SK-N-SH treated with all-trans-retinoic acid at 6 μM for 48 hours (cell line): ENCODE data around the gene AMN.

Experiments
- ARNTL ChIP-seq: fragments of 450-650 bp; formaldehyde crosslinking; IDR thresholded peaks from 2 replicates; pipeline ENCODE4 v1.5.0; 2020; ENCODE audit warnings: low read depth, mild to moderate bottlenecking, moderate library complexity, borderline replicate concordance
- BACH2 ChIP-seq: fragments of 250-450 bp; sonication (Bioruptor Pico); IDR thresholded peaks from 2 replicates; pipeline ENCODE4 v1.9.0; 2021; ENCODE audit warnings: mild to moderate bottlenecking, borderline replicate concordance
- CSDC2 ChIP-seq: fragments of 250-450 bp; sonication (Bioruptor Pico); IDR thresholded peaks from 2 replicates; pipeline ENCODE4 v1.5.0; 2020; ENCODE audit warnings: mild to moderate bottlenecking, moderate library complexity
- PPARA ChIP-seq: fragments of 250-450 bp; sonication (Bioruptor Pico); IDR thresholded peaks from 2 replicates; pipeline ENCODE4 v1.5.0; 2020; ENCODE audit warnings: mild to moderate bottlenecking, borderline replicate concordance
- SNAI2 ChIP-seq: fragments of 250-450 bp; sonication (Bioruptor Pico); IDR thresholded peaks from 2 replicates; pipeline ENCODE4 v1.5.0; 2020; ENCODE audit warnings: mild to moderate bottlenecking, moderate library complexity
- TCF4 ChIP-seq: fragments of 250-450 bp; sonication (Bioruptor Pico); IDR thresholded peaks from 2 replicates; pipeline ENCODE4 v1.8.0; 2021; ENCODE audit warnings: mild to moderate bottlenecking, moderate library complexity, borderline replicate concordance
- ZNF70 ChIP-seq: fragments of 450-650 bp; formaldehyde crosslinking; IDR thresholded peaks from 2 replicates; pipeline ENCODE4 v1.5.0; 2020; ENCODE audit warnings: mild to moderate bottlenecking, moderate library complexity
- TF ChIP-seq, protein P1 (sequence below): fragments of 250-450 bp; sonication (Bioruptor Pico); IDR thresholded peaks from 2 replicates; pipeline ENCODE4 v1.8.0; 2020; ENCODE audit warnings: mild to moderate bottlenecking, moderate library complexity, borderline replicate concordance

DNA sequence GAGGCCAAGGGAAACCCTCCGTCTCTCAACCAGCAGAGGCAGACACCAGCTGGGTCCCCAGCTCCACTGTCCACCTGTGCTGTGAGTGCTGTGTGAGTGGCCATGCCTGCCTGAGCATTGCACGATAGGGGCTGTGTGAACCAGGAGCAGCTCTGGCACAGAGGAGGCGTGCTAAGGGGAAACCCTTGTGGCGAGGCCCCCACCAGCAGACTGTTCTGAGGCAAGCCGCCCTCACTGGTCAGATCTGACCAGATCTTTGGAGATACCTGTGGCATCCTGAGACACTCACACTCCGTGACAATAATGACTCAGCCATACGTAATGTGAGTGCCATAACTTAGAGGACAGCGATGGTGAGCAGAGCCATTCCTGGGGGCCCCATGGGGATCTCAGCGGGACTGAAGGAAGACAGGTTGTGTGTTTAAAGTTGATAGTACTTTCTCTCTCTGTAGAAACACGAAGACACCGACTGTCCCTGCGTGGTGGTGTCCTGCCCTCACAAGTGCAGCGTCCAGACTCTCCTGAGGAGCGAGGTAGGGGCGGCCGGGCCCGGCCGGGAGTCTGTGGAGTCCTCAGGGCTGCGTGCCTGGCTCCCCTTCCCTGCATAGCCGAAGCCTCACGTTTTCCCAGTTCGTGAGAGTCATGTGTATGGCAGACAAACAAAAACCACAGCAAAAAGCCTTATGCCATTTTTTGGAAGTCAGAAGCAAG, 36.6 kb upstream of the AMN start:
- TF ChIP-seq PPARA (CRISPR knock-in tag) (no peak), ZNF70 (no peak), SNAI2 (CRISPR knock-in tag) (no peak), TCF4 (CRISPR knock-in tag) (no peak), CSDC2 (CRISPR knock-in tag) (no peak), ARNTL (CRISPR knock-in tag) (no peak), BACH2 (CRISPR knock-in tag) (no peak)
- TF ChIP-seq, protein P1, sequence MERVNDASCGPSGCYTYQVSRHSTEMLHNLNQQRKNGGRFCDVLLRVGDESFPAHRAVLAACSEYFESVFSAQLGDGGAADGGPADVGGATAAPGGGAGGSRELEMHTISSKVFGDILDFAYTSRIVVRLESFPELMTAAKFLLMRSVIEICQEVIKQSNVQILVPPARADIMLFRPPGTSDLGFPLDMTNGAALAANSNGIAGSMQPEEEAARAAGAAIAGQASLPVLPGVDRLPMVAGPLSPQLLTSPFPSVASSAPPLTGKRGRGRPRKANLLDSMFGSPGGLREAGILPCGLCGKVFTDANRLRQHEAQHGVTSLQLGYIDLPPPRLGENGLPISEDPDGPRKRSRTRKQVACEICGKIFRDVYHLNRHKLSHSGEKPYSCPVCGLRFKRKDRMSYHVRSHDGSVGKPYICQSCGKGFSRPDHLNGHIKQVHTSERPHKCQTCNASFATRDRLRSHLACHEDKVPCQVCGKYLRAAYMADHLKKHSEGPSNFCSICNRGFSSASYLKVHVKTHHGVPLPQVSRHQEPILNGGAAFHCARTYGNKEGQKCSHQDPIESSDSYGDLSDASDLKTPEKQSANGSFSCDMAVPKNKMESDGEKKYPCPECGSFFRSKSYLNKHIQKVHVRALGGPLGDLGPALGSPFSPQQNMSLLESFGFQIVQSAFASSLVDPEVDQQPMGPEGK (CRISPR knock-in tag), result no peak
